Measurements from ENCODE around the gene NPSR1.

The NPSR1 gene

DNA sequence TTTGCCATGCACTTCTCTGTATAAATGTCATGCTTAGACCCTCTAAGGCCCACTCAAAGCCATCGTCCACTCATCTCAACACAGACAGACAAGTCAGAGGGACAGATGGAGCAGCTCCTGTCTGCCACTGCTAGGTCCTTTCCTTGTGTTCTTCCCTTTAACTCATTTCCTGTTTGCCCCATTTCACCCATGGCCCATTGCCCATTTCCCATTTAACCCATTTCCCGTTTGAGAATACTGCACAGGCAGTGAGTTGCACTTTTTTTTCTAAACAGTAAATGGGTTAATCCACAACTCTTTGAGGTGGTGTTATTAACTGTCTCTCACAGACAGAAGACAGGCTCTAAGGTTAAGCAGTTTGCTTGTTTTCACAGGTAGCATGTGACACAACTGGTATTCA lies 179.3 kb downstream of the NPSR1 start:
- TF ChIP-seq ZFP3 (CRISPR knock-in tag; IDR thresholded peaks at IDR 0.05) (no peak), TOX (CRISPR knock-in tag; IDR thresholded peaks at IDR 0.05; ENCODE audit: borderline replicate concordance) (no peak), ZNF565 (CRISPR knock-in tag; conservative IDR thresholded peaks at IDR 0.05; ENCODE audit: low read depth) (no peak), ESRRG (CRISPR knock-in tag; IDR thresholded peaks at IDR 0.05) (no peak), OSR1 (CRISPR knock-in tag; IDR thresholded peaks at IDR 0.05) (no peak), RARB (CRISPR knock-in tag; IDR thresholded peaks at IDR 0.05) (no peak), ZC3H10 (CRISPR knock-in tag; IDR thresholded peaks at IDR 0.05) (no peak)
- no peak for ATAC-seq

DNA sequence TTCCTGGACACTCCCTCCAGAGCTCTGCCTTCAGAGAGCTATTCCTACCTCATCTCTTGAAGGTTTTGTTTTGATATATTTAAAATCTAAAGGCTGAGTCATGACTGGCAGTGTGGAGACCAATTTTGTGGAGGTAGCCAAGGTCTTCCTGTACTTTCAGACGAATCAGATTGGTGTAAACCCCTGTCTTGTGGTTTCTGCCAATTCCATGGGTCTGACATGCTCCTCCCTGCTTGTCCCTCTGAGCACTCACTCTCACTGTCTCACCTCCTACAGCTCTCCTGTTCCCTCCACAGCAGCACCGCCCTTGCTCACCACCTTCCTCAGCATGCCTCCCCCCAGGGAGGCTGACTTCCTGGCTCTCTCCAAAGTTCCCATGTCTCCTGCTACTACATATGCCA lies 179.8 kb downstream of the NPSR1 start:
- TF ChIP-seq OSR1 (CRISPR knock-in tag; IDR thresholded peaks at IDR 0.05) (no peak), ISL1 (CRISPR knock-in tag; IDR thresholded peaks at IDR 0.05) (no peak), ZC3H10 (CRISPR knock-in tag; IDR thresholded peaks at IDR 0.05) (no peak), ARNTL (CRISPR knock-in tag; IDR thresholded peaks at IDR 0.05; ENCODE audit: borderline replicate concordance, low read depth) (no peak), ESRRG (CRISPR knock-in tag; IDR thresholded peaks at IDR 0.05) (no peak), ZFP30 (CRISPR knock-in tag; IDR thresholded peaks at IDR 0.05) (no peak), ZNF70 (CRISPR knock-in tag; IDR thresholded peaks at IDR 0.05) (no peak), SNAI2 (CRISPR knock-in tag; IDR thresholded peaks at IDR 0.05) (no peak), BACH2 (CRISPR knock-in tag; IDR thresholded peaks at IDR 0.05; ENCODE audit: borderline replicate concordance) (no peak), TOX (CRISPR knock-in tag; IDR thresholded peaks at IDR 0.05; ENCODE audit: borderline replicate concordance) (no peak)
- TF ChIP-seq, protein P1, sequence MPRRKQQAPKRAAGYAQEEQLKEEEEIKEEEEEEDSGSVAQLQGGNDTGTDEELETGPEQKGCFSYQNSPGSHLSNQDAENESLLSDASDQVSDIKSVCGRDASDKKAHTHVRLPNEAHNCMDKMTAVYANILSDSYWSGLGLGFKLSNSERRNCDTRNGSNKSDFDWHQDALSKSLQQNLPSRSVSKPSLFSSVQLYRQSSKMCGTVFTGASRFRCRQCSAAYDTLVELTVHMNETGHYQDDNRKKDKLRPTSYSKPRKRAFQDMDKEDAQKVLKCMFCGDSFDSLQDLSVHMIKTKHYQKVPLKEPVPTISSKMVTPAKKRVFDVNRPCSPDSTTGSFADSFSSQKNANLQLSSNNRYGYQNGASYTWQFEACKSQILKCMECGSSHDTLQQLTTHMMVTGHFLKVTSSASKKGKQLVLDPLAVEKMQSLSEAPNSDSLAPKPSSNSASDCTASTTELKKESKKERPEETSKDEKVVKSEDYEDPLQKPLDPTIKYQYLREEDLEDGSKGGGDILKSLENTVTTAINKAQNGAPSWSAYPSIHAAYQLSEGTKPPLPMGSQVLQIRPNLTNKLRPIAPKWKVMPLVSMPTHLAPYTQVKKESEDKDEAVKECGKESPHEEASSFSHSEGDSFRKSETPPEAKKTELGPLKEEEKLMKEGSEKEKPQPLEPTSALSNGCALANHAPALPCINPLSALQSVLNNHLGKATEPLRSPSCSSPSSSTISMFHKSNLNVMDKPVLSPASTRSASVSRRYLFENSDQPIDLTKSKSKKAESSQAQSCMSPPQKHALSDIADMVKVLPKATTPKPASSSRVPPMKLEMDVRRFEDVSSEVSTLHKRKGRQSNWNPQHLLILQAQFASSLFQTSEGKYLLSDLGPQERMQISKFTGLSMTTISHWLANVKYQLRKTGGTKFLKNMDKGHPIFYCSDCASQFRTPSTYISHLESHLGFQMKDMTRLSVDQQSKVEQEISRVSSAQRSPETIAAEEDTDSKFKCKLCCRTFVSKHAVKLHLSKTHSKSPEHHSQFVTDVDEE (CRISPR knock-in tag; IDR thresholded peaks at IDR 0.05): no peak
- TF ChIP-seq, protein P2, sequence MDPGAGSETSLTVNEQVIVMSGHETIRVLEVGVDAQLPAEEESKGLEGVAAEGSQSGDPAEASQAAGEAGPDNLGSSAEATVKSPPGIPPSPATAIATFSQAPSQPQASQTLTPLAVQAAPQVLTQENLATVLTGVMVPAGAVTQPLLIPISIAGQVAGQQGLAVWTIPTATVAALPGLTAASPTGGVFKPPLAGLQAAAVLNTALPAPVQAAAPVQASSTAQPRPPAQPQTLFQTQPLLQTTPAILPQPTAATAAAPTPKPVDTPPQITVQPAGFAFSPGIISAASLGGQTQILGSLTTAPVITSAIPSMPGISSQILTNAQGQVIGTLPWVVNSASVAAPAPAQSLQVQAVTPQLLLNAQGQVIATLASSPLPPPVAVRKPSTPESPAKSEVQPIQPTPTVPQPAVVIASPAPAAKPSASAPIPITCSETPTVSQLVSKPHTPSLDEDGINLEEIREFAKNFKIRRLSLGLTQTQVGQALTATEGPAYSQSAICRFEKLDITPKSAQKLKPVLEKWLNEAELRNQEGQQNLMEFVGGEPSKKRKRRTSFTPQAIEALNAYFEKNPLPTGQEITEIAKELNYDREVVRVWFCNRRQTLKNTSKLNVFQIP (CRISPR knock-in tag; IDR thresholded peaks at IDR 0.05; ENCODE audit: borderline replicate concordance, low read depth): no peak
- TF ChIP-seq, protein P3, sequence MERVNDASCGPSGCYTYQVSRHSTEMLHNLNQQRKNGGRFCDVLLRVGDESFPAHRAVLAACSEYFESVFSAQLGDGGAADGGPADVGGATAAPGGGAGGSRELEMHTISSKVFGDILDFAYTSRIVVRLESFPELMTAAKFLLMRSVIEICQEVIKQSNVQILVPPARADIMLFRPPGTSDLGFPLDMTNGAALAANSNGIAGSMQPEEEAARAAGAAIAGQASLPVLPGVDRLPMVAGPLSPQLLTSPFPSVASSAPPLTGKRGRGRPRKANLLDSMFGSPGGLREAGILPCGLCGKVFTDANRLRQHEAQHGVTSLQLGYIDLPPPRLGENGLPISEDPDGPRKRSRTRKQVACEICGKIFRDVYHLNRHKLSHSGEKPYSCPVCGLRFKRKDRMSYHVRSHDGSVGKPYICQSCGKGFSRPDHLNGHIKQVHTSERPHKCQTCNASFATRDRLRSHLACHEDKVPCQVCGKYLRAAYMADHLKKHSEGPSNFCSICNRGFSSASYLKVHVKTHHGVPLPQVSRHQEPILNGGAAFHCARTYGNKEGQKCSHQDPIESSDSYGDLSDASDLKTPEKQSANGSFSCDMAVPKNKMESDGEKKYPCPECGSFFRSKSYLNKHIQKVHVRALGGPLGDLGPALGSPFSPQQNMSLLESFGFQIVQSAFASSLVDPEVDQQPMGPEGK (CRISPR knock-in tag; IDR thresholded peaks at IDR 0.05; ENCODE audit: borderline replicate concordance): no peak
- peak; percentile 54 for ATAC-seq

DNA sequence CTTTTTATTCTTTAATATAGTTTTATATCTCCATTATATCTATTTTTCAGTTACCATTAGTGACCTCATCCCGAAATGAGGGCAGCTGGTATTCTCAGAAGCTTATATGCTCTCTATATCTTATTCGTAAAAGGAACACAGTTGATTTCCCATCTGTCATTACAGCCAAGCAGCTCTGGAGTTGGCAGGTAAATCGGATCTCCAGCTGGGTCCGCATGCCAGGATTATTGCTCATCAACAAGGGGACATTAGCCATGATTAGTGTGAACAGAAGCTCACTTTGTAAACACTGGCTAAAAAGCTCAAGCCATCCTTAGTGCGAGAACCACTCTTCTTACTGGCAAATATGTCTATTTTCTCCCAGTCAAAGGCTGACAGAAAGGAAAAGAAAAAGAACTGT lies 180.3 kb downstream of the NPSR1 start:
- TF ChIP-seq, protein P4, sequence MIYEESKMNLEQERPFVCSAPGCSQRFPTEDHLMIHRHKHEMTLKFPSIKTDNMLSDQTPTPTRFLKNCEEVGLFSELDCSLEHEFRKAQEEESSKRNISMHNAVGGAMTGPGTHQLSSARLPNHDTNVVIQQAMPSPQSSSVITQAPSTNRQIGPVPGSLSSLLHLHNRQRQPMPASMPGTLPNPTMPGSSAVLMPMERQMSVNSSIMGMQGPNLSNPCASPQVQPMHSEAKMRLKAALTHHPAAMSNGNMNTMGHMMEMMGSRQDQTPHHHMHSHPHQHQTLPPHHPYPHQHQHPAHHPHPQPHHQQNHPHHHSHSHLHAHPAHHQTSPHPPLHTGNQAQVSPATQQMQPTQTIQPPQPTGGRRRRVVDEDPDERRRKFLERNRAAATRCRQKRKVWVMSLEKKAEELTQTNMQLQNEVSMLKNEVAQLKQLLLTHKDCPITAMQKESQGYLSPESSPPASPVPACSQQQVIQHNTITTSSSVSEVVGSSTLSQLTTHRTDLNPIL (CRISPR knock-in tag; IDR thresholded peaks at IDR 0.05; ENCODE audit: low read depth): no peak
- TF ChIP-seq ESRRG (CRISPR knock-in tag; IDR thresholded peaks at IDR 0.05) (no peak), OSR1 (CRISPR knock-in tag; IDR thresholded peaks at IDR 0.05) (no peak), SNAI2 (CRISPR knock-in tag; IDR thresholded peaks at IDR 0.05) (no peak), ARNTL (CRISPR knock-in tag; IDR thresholded peaks at IDR 0.05; ENCODE audit: borderline replicate concordance, low read depth) (no peak), ZNF70 (CRISPR knock-in tag; IDR thresholded peaks at IDR 0.05) (no peak), ZFP3 (CRISPR knock-in tag; IDR thresholded peaks at IDR 0.05) (no peak), ZNF8 (CRISPR knock-in tag; IDR thresholded peaks at IDR 0.05) (no peak), BACH2 (CRISPR knock-in tag; IDR thresholded peaks at IDR 0.05; ENCODE audit: borderline replicate concordance) (no peak), CSDC2 (CRISPR knock-in tag; IDR thresholded peaks at IDR 0.05) (no peak), ZFP30 (CRISPR knock-in tag; IDR thresholded peaks at IDR 0.05) (no peak), ZNF565 (CRISPR knock-in tag; conservative IDR thresholded peaks at IDR 0.05; ENCODE audit: low read depth) (no peak), ISL1 (CRISPR knock-in tag; IDR thresholded peaks at IDR 0.05) (no peak), RARB (CRISPR knock-in tag; IDR thresholded peaks at IDR 0.05) (no peak)
- TF ChIP-seq, protein P3 (CRISPR knock-in tag; IDR thresholded peaks at IDR 0.05; ENCODE audit: borderline replicate concordance): no peak
- TF ChIP-seq, protein P5, sequence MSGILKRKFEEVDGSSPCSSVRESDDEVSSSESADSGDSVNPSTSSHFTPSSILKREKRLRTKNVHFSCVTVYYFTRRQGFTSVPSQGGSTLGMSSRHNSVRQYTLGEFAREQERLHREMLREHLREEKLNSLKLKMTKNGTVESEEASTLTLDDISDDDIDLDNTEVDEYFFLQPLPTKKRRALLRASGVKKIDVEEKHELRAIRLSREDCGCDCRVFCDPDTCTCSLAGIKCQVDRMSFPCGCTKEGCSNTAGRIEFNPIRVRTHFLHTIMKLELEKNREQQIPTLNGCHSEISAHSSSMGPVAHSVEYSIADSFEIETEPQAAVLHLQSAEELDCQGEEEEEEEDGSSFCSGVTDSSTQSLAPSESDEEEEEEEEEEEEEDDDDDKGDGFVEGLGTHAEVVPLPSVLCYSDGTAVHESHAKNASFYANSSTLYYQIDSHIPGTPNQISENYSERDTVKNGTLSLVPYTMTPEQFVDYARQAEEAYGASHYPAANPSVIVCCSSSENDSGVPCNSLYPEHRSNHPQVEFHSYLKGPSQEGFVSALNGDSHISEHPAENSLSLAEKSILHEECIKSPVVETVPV (CRISPR knock-in tag; IDR thresholded peaks at IDR 0.05): no peak
- TF ChIP-seq, protein P2 (CRISPR knock-in tag; IDR thresholded peaks at IDR 0.05; ENCODE audit: borderline replicate concordance, low read depth): no peak
- TF ChIP-seq, protein P1 (CRISPR knock-in tag; IDR thresholded peaks at IDR 0.05): no peak
- no peak; the same call in 2 of the 3 replicates for ATAC-seq

Measured in SK-N-SH treated with all-trans-retinoic acid at 6 μM for 48 hours (cell line).